HG03457 (cell line): ENCODE results near the gene CRY1.
"Not testable (repeated sequence)": the region's sequence is repeated elsewhere in the genome, so short reads cannot be mapped to it uniquely, and the experiment has no call there.

Source experiments
- ATAC-seq: cut with Tn5 transposase; IDR thresholded peaks from one replicate; pipeline ENCODE4 v1.9.1; 2021; ENCODE audit warnings: moderate number of reproducible peaks; ENCODE audit not compliant: unreplicated experiment

Gene CRY1

DNA sequence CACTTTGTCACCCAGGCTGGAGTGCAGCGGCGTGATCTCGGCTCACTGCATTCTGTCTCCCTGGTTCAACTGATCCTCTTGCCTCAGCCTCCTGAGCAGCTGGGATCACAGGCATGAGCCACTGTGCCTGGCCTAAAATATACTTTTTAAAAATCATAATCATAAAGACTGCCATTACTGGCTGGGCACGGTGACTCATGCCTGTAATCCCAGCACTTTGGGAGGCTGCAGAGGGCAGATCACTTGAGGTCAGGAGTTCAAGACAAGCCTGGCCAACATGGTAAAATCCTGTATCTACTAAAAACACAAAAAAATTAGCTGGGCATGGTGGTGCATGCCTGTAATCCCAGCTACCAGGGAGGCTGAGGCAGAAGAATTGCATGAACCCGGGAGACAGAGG is 20.1 kb downstream of the CRY1 start:
- ATAC-seq = not testable (repeated sequence)

DNA sequence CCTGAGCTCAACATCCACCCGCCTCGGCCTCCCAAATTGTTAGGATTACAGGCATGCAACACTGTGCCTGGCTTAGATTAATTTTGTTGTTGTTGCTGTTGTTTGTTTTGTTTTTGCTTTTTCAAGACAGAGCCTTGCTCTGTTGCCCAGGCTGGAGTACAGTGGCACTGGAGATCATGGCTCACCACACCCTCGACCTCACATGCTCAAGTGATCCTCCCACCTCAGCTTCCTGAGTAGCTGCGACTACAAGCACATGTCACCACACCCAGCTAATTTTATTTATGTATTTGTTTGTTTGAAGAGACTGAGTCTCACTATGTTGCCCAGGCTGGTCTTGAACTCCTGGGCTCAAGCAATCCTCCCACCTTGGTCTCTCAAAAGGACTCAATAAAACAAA is 26.7 kb downstream of the CRY1 start:
- no peak for ATAC-seq

DNA sequence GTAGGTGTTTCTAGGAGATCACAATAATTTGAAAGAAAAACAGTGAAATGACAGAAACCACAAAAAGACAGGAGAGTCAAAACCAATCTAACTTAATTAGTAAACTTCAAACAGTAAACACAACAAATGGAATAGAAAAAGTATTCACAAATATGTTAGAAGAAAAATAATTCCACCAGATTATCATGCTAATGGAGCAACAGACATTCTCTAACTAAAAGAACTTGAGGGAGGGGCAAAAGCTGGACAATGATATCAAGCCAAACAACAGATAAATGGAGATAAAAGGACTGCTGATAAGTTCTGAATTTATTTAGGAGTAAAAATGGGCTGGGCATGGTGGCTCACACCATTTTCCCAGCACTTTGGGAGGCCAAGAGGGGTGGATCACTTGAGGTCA is 28.7 kb downstream of the CRY1 start:
- ATAC-seq = no peak

DNA sequence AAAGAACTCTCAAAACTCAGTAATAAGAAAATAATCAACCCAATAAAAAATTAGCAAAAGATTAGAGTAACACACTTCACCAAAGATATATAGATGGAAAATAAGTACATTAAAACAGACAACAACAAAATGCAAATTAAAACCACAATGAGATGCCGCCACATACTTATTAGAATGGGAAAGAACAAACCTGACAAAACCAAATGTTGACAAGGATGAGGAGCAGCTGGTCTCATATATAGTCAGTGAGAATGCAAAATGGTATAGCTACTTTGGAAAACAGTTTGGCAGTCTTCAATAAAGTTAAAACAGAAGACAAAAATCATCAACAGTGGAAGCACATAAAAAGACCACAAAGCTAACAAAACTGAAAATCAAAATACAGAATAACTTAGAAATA is 29.1 kb downstream of the CRY1 start:
- ATAC-seq = no peak

- no peak for ATAC-seq
These were observed 35.2 kb downstream of the CRY1 start for GRCh38 chr12:107058190-107058589.

DNA sequence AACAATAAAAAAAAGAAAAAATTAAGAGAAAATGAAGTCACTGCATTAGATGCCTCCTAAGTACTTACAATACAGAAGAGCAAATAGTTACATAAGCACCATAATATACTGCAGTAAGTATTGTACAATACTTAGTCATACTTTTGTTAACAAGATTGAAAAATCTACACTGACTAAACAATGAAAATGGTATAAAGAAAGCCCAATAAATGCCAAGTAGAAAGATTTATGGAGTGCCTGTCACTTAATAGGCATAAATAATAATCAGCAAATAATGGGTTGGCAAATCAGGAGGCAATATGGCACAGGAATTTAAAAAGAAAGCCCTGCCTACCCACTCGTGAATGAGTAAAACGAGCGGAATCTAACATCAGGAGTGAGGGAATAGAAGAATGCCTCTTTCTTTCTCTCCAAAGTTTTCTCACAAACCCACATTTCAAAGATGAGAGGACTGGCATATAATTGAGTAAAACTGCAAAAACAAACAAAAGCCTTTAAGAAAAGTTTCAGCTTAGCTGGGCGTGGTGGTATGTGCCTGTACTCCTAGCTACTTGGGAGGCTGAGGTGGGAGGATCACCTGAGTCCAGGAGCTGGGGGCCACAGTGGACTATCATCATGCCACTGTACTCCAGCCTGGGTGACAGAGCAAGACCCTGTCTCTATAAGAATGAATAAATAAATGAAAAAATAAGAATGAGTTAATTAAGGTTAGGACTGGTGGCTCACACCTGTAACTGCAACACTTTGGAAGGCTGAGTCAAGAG is 36.1 kb downstream of the CRY1 start:
- ATAC-seq = no peak

DNA sequence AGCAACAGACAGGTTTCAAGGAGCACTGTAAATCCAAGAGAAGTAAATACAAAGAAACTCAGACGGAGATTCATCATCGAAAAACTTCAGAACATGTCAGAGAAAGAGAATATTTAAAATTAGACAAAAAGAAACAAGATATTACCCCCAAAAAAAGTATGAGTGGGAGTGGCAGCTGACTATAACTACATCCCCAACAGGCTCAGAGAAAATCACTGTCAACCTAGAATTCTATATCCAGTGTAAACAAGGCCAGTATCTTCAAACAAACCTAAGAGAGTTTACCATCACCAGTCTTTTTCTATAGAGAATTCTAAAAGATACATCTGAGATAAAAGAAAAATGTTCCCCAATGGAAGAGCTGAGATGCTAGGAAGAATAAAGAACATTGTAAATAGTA is 39.6 kb downstream of the CRY1 start:
- ATAC-seq = no peak

- no peak for ATAC-seq
These were observed 48.2 kb downstream of the CRY1 start for GRCh38 chr12:107045186-107045585.

DNA sequence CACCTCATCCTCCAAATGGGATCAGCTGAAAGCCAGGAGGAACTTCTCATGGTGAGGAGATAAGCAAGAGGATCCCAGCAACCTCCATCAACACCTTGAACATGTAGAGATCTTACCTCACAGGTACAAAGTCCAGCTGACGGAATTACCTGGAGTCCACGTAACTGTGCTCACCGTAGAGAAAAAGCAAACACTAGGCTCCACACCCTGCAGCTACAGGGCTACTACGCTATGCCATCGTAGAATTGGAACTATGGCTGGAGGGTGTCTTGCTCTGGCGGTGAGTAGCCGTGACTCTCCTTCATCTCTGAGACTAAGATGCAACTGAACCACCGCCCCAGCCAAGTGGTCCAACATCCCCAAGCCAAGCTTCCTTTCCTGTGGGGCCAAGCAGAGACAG is 50.5 kb downstream of the CRY1 start:
- ATAC-seq = no peak

DNA sequence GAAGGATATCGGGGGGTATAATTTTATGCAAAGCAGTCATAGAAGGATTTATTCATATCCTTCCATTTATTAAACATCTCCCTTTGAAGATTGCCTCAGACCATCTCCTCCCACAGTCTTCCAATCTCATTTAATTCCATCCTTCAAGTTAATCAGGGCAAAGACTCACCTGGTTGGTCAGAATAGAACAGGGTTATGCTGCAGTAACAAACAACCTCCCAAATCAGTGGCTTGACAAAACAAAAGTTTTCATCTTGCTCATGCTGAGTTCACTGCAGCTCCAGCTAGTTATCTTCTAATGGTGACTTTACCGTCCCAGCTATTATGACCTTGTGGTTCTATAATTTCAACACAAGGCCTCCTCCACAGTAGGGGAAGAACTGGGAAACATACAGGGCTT is 57.6 kb downstream of the CRY1 start:
- no peak for ATAC-seq

- no peak for ATAC-seq
These were observed 59.3 kb downstream of the CRY1 start for GRCh38 chr12:107033758-107034739.

DNA sequence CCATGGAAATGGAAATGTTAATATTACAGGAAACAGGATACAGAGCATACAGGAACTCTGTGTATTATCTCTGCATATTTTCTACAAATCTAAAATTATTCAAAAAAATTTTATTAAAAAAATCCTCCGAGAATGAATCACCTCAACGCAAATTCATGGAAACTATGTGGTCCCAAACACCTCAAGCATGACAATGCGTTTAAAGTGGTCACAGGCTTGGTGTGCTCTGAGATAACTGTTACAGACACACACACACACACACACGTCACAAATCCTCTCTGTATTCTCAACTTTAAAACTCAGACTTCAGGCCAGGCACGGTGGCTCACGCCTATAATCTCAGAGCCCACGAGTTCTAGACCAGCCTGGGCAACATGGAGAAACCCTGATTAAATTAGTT is 61.1 kb downstream of the CRY1 start:
- no peak for ATAC-seq

- ATAC-seq = no peak
These were observed 62.3 kb downstream of the CRY1 start for GRCh38 chr12:107031061-107031460.

DNA sequence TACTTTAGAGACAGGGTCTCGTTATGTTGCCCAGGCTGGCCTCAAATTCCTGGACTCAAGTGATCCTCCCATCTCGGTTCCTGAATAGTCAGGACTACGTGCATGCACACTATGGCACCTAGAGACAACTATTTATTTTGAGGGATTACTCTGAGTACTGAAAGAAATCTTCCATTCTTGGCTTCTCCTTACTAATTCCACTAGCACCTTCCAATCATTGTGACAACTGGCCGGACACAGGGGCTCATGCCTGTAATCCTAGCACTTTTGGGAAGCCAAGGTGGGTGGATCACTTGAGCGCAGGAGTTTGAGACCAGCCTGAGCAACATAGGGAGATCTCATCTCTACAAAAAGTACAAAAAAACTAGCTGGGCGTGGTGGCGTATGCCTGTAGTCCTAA is 64.3 kb downstream of the CRY1 start:
- ATAC-seq = no peak

DNA sequence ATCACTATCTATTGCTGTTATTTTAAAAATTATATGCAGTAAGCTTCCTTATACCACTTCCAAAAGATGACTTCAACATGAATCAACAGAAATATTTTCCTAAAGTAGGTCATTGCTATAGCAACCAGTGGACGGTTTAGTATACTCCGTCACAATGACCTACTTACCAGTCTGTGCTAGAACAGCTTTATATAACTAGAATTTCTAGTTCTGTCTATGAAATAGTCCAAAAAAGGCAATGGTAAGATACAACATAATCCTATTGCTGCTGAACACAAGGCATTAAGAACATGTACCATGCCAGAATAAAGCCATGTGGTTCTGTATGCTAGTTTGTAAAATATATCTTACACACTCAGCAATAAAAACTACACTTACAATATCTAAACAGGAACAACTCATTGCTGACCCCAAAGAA is 65.7 kb downstream of the CRY1 start:
- no peak for ATAC-seq

DNA sequence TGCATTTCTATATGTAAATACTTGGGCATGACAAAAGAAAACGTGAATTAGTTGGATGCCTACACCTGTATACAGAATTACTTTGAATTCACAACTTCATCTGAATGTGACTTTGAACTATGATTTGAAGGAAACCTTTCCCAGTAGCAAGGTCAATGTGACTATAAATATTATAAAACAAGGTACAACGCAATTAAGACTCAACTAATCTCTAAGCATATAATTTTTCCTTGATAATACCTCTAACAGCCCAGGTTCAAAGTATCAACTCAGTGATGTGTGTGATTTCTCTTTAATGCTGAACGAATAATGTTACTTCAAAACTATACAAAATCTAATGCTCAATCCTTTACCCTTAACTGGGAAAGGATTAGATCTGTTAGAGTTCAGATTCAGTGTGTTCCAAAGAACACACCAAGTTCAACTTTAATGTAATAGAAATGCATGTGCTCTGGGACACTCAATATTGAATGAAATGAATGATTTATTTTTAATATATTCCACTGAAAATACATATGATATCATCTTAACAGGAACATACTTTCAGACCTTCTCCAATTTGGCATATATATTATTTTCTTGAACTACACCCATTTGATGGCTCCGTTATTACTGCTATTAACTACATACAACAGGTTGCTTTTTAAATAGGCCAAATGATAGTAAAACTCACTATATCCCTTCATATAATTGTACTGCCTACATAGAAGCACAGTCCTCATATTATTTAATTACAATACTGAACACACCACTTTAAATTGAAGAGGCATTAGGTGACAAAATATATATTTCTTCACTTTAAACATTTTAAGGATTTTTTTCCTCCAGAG is 66.3 kb downstream of the CRY1 start:
- ATAC-seq = no peak

GRCh38 chr12:107026356-107026755 is 67.0 kb downstream of the CRY1 start:
- not testable (repeated sequence) for ATAC-seq

DNA sequence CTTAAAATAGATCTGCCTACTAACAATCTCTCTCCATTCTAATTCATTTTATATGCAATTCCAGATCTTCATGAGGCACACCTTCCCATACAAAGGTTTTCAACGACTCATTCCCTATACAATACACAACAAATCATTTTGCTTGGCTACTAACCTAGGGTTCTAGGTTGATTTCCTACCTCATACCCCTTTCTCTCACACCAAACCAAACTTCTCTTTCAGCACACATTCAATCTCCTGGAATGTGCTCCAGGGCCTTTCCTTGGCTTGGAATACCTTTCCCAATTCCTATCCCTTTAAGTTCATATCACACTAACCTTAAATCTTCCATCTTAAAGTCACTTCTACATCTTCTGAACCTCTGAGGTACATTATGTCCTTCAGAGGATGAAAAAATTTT is 67.7 kb downstream of the CRY1 start:
- ATAC-seq = no peak

DNA sequence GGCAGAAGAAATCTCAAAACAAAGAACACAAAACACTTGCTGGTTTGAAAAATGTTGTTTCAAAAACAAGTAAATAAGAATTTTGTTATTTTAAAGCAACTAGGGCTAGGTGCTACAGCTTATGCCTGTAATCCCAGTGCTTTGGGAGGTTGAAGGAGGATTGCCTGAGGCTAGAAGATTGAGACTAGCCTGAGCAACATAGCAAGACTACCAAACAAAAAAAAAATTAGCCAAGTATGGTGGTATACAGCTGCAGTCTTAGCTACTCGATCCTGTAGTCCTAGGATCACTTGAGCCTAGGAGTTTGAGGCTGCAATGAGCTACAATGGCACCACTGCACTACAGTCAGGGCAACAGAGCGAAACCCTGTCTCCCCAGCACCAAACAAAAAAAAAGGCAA is 73.8 kb downstream of the CRY1 start:
- no peak for ATAC-seq

GRCh38 chr12:107017042-107017441 is 76.3 kb downstream of the CRY1 start:
- ATAC-seq = no peak

GRCh38 chr12:107014055-107014454 is 79.3 kb downstream of the CRY1 start:
- no peak for ATAC-seq
